ENCODE data around the gene SLC16A5.

DNA sequence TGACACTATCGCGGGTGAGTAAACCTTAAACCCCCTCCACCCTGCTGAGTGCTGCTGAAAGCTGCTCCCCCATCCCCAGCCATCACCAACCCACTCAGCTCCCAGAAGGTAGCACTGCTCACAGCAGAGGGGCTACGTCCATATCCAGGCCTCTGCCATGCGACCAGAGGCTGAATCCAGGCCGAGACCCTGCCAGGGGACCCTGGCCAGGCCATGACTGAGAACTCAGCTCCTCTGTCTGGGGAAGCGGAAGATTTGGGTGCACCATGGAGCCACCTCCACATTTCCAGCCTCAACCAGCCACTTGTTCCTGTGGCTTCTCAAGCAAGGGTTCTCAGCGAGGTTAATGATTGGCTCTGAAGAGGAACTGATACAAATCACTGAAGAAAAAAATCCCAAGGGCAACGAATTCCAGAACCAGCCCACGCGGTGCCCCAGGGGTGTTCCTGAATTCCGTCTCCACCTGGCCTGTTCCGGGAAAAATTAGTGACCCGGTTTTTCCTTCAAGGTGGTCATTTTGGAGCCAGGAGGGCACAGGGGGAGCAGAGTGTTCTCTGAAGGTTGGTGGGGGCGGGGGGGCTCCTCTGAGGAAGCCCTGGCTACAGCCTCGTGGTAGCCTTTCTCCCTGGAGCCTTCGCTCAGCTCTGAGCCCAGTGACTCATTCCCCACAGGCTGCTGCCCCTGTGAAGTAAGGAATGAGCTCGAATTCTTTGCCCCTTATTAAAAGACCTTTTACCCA lies 9.3 kb upstream of the SLC16A5 start:
- TF ChIP-seq TAF1 (IDR thresholded peaks at IDR 0.05; ENCODE audit: low read depth, low read length) (no peak), POLR2A (IDR thresholded peaks at IDR 0.05; ENCODE audit: low read depth, low read length) (no peak), POLR2AphosphoS5 (IDR thresholded peaks at IDR 0.05; ENCODE audit: low read depth, low read length) (no peak), SPI1 (IDR thresholded peaks at IDR 0.05; ENCODE audit: low read depth, low read length) (peak; percentile 89)
